GM23338 (cell line): Measurements from ENCODE around the gene DPH1. TPM values are rescaled to one million over a fixed set of nuclear protein-coding genes. Genes with fewer than 3 reads are reported as not detected.

Experiments
- CREB1 ChIP-seq: fragments of 250-450 bp; sonication (Bioruptor Pico); IDR thresholded peaks from 2 replicates; pipeline ENCODE4 v1.5.0; 2020; ENCODE audit warnings: low read depth, mild to moderate bottlenecking, moderate library complexity
- EZH2phosphoT487 ChIP-seq: fragments of 200-600 bp; sonication (generic); IDR thresholded peaks from one replicate; pipeline ENCODE4 v1.8.1; 2018; ENCODE audit warnings: antibody characterized with exemption; ENCODE audit not compliant: unreplicated experiment
- JUNB ChIP-seq: IDR thresholded peaks from one replicate; pipeline ENCODE4 v1.6.1; 2016; ENCODE audit warnings: antibody characterized with exemption; ENCODE audit not compliant: unreplicated experiment
- NANOG ChIP-seq: IDR thresholded peaks from 2 replicates; pipeline ENCODE4 v1.6.1; 2016; ENCODE audit warnings: antibody characterized with exemption, borderline replicate concordance
- STAT1 ChIP-seq: IDR thresholded peaks from one replicate; pipeline ENCODE4 v1.6.1; 2016; ENCODE audit warnings: antibody characterized with exemption; ENCODE audit not compliant: unreplicated experiment
- ZNF331 ChIP-seq: fragments of 250-450 bp; sonication (Bioruptor Pico); IDR thresholded peaks from 2 replicates; pipeline ENCODE4 v1.5.0; 2020; ENCODE audit warnings: low read depth, mild to moderate bottlenecking, moderate library complexity
- polyA plus RNA-seq: library from polyadenylated mRNA; unstranded; fragments of >200 nt; fragmentation: Nextera tagmentation; extraction: Ambion mirVana; gene quantifications from 2 replicates; pipeline ENCODE4 v1.2.1, GENCODE V29; 2016
- total RNA-seq: library from RNA; depleted of rRNA; stranded (reverse); fragments of >200 nt; shearing (Covaris generic); gene quantifications from 2 replicates; pipeline ENCODE4 v1.2.3, GENCODE V29; 2014
- TF ChIP-seq, protein P1 (sequence below): fragments of 250-450 bp; sonication (Bioruptor Pico); IDR thresholded peaks from 2 replicates; pipeline ENCODE4 v1.5.0; 2020; ENCODE audit warnings: mild to moderate bottlenecking, moderate library complexity
- TF ChIP-seq, protein P2 (sequence below), 2 experiments: fragments of 200-600 bp in 1 of 2; sonication (generic) in 1 of 2; conservative IDR thresholded peaks; 2 replicates each; pipeline versions ENCODE4 v1.5.1 to v1.6.1; 2016 to 2017; ENCODE audit warnings: antibody characterized with exemption in 2 of 2, low read depth in 2 of 2, mild to moderate bottlenecking in 2 of 2, moderate library complexity in 1 of 2
- TF ChIP-seq, protein P3 (sequence below): IDR thresholded peaks from 2 replicates; pipeline ENCODE4 v1.6.1; 2016; ENCODE audit warnings: antibody characterized with exemption
- TF ChIP-seq, protein P4 (sequence below): IDR thresholded peaks from one replicate; pipeline ENCODE4 v1.6.1; 2018; ENCODE audit warnings: antibody characterized with exemption; ENCODE audit not compliant: unreplicated experiment

The DPH1 gene
- total and polyA plus RNA-seq, 2 experiments from 2014 or later = 11.8 to 28.2 TPM

DNA sequence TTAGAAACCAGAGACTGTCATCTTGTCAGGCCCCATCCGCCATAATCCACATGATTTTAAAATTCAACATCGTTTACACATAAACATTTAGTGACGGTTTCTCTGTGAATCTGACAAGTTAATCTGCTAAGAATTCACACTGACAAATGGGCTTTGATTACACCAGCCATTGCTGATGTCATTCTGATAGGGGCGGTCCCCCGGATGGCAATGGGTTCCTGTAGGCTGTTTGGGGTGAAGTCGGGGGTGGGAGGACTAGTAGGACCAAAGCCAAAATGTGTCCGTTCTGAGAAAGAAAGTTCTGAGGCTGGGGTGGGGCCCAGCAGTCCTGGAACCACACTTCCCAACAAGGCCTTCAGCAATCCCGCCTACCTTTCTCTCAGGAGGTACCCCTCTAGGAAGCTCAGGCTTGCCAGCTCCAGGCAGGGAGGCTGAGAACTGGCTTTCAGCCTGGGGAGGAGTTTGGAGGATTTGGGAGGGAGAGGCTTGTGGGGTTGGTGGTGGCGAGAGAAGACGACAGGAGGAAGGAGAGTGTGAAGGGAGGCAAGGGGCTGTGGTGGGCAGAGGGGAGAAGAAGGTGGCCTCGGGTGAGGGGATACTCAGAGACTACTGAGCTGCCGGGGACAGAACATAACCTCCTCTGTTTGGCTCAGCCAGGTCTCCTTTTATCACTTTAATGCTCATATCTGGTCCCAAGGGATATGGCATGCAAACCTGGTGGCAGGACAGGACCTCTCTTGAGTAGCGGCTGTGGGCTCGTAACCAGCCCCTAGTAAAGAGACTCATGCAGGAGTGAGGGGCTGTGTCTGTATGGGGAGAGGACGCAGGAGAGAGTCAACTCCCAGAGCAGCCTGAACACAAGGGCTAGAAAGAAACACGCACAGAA, 33.6 kb downstream of the DPH1 start (continued):
- TF ChIP-seq, protein P1, sequence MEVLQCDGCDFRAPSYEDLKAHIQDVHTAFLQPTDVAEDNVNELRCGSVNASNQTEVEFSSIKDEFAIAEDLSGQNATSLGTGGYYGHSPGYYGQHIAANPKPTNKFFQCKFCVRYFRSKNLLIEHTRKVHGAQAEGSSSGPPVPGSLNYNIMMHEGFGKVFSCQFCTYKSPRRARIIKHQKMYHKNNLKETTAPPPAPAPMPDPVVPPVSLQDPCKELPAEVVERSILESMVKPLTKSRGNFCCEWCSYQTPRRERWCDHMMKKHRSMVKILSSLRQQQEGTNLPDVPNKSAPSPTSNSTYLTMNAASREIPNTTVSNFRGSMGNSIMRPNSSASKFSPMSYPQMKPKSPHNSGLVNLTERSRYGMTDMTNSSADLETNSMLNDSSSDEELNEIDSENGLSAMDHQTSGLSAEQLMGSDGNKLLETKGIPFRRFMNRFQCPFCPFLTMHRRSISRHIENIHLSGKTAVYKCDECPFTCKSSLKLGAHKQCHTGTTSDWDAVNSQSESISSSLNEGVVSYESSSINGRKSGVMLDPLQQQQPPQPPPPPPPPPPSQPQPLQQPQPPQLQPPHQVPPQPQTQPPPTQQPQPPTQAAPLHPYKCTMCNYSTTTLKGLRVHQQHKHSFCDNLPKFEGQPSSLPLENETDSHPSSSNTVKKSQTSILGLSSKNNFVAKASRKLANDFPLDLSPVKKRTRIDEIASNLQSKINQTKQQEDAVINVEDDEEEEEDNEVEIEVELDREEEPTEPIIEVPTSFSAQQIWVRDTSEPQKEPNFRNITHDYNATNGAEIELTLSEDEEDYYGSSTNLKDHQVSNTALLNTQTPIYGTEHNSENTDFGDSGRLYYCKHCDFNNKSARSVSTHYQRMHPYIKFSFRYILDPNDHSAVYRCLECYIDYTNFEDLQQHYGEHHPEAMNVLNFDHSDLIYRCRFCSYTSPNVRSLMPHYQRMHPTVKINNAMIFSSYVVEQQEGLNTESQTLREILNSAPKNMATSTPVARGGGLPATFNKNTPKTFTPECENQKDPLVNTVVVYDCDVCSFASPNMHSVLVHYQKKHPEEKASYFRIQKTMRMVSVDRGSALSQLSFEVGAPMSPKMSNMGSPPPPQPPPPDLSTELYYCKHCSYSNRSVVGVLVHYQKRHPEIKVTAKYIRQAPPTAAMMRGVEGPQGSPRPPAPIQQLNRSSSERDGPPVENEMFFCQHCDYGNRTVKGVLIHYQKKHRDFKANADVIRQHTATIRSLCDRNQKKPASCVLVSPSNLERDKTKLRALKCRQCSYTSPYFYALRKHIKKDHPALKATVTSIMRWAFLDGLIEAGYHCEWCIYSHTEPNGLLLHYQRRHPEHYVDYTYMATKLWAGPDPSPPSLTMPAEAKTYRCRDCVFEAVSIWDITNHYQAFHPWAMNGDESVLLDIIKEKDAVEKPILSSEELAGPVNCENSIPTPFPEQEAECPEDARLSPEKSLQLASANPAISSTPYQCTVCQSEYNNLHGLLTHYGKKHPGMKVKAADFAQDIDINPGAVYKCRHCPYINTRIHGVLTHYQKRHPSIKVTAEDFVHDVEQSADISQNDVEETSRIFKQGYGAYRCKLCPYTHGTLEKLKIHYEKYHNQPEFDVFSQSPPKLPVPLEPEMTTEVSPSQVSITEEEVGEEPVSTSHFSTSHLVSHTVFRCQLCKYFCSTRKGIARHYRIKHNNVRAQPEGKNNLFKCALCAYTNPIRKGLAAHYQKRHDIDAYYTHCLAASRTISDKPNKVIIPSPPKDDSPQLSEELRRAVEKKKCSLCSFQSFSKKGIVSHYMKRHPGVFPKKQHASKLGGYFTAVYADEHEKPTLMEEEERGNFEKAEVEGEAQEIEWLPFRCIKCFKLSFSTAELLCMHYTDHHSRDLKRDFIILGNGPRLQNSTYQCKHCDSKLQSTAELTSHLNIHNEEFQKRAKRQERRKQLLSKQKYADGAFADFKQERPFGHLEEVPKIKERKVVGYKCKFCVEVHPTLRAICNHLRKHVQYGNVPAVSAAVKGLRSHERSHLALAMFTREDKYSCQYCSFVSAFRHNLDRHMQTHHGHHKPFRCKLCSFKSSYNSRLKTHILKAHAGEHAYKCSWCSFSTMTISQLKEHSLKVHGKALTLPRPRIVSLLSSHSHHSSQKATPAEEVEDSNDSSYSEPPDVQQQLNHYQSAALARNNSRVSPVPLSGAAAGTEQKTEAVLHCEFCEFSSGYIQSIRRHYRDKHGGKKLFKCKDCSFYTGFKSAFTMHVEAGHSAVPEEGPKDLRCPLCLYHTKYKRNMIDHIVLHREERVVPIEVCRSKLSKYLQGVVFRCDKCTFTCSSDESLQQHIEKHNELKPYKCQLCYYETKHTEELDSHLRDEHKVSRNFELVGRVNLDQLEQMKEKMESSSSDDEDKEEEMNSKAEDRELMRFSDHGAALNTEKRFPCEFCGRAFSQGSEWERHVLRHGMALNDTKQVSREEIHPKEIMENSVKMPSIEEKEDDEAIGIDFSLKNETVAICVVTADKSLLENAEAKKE (CRISPR knock-in tag) = no peak
- no peak for TF ChIP-seq STAT1
- no peak for TF ChIP-seq EZH2phosphoT487
- no peak for TF ChIP-seq ZNF331
- no peak for TF ChIP-seq CREB1
- TF ChIP-seq JUNB = no peak
- TF ChIP-seq, protein P2, sequence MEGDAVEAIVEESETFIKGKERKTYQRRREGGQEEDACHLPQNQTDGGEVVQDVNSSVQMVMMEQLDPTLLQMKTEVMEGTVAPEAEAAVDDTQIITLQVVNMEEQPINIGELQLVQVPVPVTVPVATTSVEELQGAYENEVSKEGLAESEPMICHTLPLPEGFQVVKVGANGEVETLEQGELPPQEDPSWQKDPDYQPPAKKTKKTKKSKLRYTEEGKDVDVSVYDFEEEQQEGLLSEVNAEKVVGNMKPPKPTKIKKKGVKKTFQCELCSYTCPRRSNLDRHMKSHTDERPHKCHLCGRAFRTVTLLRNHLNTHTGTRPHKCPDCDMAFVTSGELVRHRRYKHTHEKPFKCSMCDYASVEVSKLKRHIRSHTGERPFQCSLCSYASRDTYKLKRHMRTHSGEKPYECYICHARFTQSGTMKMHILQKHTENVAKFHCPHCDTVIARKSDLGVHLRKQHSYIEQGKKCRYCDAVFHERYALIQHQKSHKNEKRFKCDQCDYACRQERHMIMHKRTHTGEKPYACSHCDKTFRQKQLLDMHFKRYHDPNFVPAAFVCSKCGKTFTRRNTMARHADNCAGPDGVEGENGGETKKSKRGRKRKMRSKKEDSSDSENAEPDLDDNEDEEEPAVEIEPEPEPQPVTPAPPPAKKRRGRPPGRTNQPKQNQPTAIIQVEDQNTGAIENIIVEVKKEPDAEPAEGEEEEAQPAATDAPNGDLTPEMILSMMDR (conservative IDR thresholded peaks at IDR 0.05; ENCODE audit: low read depth in 2 of 2) = no peak
- TF ChIP-seq, protein P3, sequence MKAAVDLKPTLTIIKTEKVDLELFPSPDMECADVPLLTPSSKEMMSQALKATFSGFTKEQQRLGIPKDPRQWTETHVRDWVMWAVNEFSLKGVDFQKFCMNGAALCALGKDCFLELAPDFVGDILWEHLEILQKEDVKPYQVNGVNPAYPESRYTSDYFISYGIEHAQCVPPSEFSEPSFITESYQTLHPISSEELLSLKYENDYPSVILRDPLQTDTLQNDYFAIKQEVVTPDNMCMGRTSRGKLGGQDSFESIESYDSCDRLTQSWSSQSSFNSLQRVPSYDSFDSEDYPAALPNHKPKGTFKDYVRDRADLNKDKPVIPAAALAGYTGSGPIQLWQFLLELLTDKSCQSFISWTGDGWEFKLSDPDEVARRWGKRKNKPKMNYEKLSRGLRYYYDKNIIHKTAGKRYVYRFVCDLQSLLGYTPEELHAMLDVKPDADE = no peak
- no peak for TF ChIP-seq NANOG
- TF ChIP-seq, protein P4, sequence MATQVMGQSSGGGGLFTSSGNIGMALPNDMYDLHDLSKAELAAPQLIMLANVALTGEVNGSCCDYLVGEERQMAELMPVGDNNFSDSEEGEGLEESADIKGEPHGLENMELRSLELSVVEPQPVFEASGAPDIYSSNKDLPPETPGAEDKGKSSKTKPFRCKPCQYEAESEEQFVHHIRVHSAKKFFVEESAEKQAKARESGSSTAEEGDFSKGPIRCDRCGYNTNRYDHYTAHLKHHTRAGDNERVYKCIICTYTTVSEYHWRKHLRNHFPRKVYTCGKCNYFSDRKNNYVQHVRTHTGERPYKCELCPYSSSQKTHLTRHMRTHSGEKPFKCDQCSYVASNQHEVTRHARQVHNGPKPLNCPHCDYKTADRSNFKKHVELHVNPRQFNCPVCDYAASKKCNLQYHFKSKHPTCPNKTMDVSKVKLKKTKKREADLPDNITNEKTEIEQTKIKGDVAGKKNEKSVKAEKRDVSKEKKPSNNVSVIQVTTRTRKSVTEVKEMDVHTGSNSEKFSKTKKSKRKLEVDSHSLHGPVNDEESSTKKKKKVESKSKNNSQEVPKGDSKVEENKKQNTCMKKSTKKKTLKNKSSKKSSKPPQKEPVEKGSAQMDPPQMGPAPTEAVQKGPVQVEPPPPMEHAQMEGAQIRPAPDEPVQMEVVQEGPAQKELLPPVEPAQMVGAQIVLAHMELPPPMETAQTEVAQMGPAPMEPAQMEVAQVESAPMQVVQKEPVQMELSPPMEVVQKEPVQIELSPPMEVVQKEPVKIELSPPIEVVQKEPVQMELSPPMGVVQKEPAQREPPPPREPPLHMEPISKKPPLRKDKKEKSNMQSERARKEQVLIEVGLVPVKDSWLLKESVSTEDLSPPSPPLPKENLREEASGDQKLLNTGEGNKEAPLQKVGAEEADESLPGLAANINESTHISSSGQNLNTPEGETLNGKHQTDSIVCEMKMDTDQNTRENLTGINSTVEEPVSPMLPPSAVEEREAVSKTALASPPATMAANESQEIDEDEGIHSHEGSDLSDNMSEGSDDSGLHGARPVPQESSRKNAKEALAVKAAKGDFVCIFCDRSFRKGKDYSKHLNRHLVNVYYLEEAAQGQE = no peak
